ENCODE data around the gene FRS3.

Gene FRS3

DNA sequence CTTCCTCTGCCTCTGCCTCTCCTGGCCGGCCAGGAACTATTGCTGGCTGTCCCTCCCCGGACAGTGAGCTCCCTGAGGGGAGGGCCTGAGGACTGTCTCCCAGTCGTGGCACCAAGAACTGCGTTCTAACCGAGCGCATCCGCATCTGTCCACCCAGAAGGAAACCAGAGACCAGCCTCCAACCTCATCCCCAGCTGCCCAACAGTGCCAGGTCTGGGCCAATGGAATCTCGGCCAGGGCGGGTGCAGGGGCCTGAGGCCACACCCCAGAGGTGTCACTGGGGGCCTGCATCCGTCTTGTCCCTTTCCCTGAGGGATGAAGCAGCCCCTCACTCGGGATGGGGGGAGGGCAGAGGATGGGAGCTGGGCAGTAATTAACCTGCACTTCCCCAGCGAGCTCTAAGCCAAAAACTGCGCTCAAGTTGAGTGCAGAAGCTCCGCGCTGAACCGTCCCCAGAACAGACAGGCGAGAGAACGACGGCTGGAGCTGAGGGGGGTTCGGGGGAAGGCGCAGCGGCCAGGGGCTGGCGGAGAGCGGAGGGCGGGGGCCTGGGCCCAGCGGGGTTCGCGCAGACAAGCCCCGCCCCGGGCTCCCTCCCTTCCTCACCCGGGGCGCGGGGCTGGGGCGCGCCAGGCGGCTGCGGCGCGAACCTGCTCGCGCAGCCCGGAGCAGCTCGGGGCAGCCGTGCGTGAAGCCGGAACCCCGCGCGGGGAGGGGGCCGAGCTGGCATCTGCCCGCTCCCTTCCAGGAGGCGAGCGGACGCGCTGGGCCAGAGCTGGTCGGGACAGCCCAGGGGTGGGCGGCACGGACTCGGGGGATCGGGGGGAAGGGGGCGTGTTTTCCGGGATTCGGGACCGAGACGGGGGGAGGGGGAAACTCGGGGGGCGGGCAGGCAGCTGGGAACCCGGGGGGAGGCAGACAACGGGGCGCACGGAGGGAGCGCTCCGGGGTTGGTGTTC, 45.7 kb downstream of the FRS3 start:
- peaks cover 0 to 5% of the 10 kb centered on the region in 2 experiments for H3K27me3 ChIP-seq (ENCODE audit: control insufficient read depth in 1 of 2, insufficient read depth in 1 of 2, low read length in 2 of 2)
- peak overlapping the region; percentile 34 for H4K91ac ChIP-seq (ENCODE audit: low read length)
- peak overlapping the region in 1 of 2 experiments; percentile 14 for H3K23ac ChIP-seq (ENCODE audit: low read length in 2 of 2)
- H2AFZ ChIP-seq (ENCODE audit: low read depth, low read length), result peak overlapping the region; percentile 30
- H3K18ac ChIP-seq (ENCODE audit: low read depth in 1 of 2, low read length in 2 of 2), result peak overlapping the region; percentile 81 to 82
- H3K36me3 ChIP-seq (ENCODE audit: control insufficient read depth in 1 of 2, insufficient read depth in 2 of 2, low read depth in 1 of 2, low read length in 2 of 2), result peaks cover 0 to 4% of the 10 kb centered on the region in 2 experiments
- peak overlapping the region; percentile 80 for H2BK15ac ChIP-seq (ENCODE audit: low read depth, poor library complexity, severe bottlenecking)
- H3K14ac ChIP-seq (ENCODE audit: low read length in 2 of 2), result peak overlapping the region in 1 of 2 experiments; percentile 69
- H3K4me2 ChIP-seq (ENCODE audit: low read length, poor library complexity, severe bottlenecking), result peak overlapping the region; percentile 82
- peak; percentile 87 for DNase-seq
- peak overlapping the region in 1 of 2 experiments; percentile 80 for H2BK12ac ChIP-seq (ENCODE audit: low read length in 2 of 2)
- H3K4me1 ChIP-seq (ENCODE audit: control insufficient read depth, insufficient read depth, low read depth, low read length), result peaks cover 39% of the 10 kb centered on the region
- H3K4ac ChIP-seq (ENCODE audit: low read depth in 1 of 2, low read length in 2 of 2), result peak overlapping the region in 1 of 2 experiments; percentile 68
- H2BK120ac ChIP-seq (ENCODE audit: low read depth, low read length), result peak overlapping the region; percentile 86
- H3K79me1 ChIP-seq (replicated peaks; ENCODE audit: low read length, poor library complexity, severe bottlenecking), result peaks cover 12% of the 10 kb centered on the region
- H3K9ac ChIP-seq (ENCODE audit: low read length), result peak overlapping the region; percentile 76
- H3K27ac ChIP-seq (ENCODE audit: low read length, poor library complexity, severe bottlenecking), result peak overlapping the region; percentile 95
- H3K4me3 ChIP-seq (ENCODE audit: insufficient read depth in 1 of 2, low read depth in 1 of 2, low read length in 2 of 2), result peak overlapping the region; percentile 80 to 82
- peak overlapping the region; percentile 84 for H4K8ac ChIP-seq (ENCODE audit: low read length)
- H3K9me3 ChIP-seq (ENCODE audit: control insufficient read depth, low read length), result no peaks in the 10 kb centered on the region
- WGBS, result 2% methylated on average over 51 of the region's 73 CpGs
- peak overlapping the region; percentile 47 for H2BK5ac ChIP-seq (ENCODE audit: low read depth, low read length, poor library complexity, severe bottlenecking)
- H2AK5ac ChIP-seq (ENCODE audit: low read length, severe bottlenecking), result peak overlapping the region; percentile 12

- H3K9ac ChIP-seq (ENCODE audit: low read length), result peak overlapping the region; percentile 76
- H3K18ac ChIP-seq (ENCODE audit: low read depth in 1 of 2, low read length in 2 of 2), result peak overlapping the region; percentile 25 to 82
- peak overlapping the region; percentile 44 to 80 for H2BK12ac ChIP-seq (ENCODE audit: low read length in 2 of 2)
- peak overlapping the region; percentile 39 to 68 for H3K4ac ChIP-seq (ENCODE audit: low read depth in 1 of 2, low read length in 2 of 2)
- 26% methylated on average over 11 of the region's 11 CpGs for WGBS
- peak overlapping the region; percentile 47 for H2BK5ac ChIP-seq (ENCODE audit: low read depth, low read length, poor library complexity, severe bottlenecking)
- peak overlapping the region; percentile 84 for H4K8ac ChIP-seq (ENCODE audit: low read length)
- H2BK120ac ChIP-seq (ENCODE audit: low read depth, low read length), result peak overlapping the region; percentile 27
- H2BK15ac ChIP-seq (ENCODE audit: low read depth, poor library complexity, severe bottlenecking), result no peak overlapping the region
- DNase-seq, result no peak
- H3K36me3 ChIP-seq (ENCODE audit: control insufficient read depth in 1 of 2, insufficient read depth in 2 of 2, low read depth in 1 of 2, low read length in 2 of 2), result peaks cover 0 to 8% of the 10 kb centered on the region in 2 experiments
- peak overlapping the region; percentile 53 for H4K91ac ChIP-seq (ENCODE audit: low read length)
- H2AK5ac ChIP-seq (ENCODE audit: low read length, severe bottlenecking), result peak overlapping the region; percentile 12
- H3K23ac ChIP-seq (ENCODE audit: low read length in 2 of 2), result no peak overlapping the region
- no peaks in the 10 kb centered on the region for H3K9me3 ChIP-seq (ENCODE audit: control insufficient read depth, low read length)
- H3K4me3 ChIP-seq (ENCODE audit: insufficient read depth in 1 of 2, low read depth in 1 of 2, low read length in 2 of 2), result peak overlapping the region; percentile 80 to 82
- H2AFZ ChIP-seq (ENCODE audit: low read depth, low read length), result peak overlapping the region; percentile 6
- peaks cover 0 to 5% of the 10 kb centered on the region in 2 experiments for H3K27me3 ChIP-seq (ENCODE audit: control insufficient read depth in 1 of 2, insufficient read depth in 1 of 2, low read length in 2 of 2)
- peak overlapping the region; percentile 85 for H3K27ac ChIP-seq (ENCODE audit: low read length, poor library complexity, severe bottlenecking)
- peaks cover 16% of the 10 kb centered on the region for H3K79me1 ChIP-seq (replicated peaks; ENCODE audit: low read length, poor library complexity, severe bottlenecking)
- H3K14ac ChIP-seq (ENCODE audit: low read length in 2 of 2), result peak overlapping the region in 1 of 2 experiments; percentile 69
- peak overlapping the region; percentile 65 for H3K4me2 ChIP-seq (ENCODE audit: low read length, poor library complexity, severe bottlenecking)
- peaks cover 45% of the 10 kb centered on the region for H3K4me1 ChIP-seq (ENCODE audit: control insufficient read depth, insufficient read depth, low read depth, low read length)
Measured at GRCh38 chr6:41733360-41733706, 46.4 kb downstream of the FRS3 start.

DNA sequence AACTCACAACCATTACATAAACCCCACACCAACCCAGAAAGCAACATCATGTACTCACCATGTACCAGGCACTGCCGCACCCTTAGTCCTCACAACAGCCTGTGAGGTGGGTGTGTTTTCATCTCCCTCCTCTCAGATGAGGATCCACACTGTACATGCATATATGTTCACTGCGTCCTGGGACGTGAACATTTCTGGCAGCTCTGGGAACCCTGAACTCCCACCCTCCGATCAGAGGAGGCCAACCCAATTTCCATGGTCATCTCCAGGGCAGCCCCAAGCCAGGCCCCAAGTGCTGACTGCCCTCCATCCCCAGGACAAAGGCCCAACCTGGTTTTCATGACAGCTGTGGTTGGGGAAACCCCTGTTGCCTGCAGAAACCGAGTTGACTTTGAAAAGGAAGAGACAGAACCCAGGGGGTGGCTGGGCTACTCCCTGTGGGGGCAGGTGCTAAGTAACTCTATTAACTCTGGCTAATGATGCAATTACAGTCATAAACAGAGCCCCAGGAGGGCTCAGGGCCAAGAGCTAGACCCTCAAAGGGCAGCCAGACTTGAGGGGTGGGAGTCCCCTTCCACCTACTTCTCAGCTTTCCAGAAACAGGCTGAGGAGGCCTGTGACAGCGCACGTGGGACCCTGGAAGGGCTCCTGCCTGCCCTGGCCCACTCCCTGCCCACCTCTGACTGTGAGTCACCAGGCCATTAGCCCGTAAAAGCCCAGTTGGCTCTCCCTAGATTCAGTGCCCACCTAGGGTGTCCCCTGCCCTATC, 46.9 kb downstream of the FRS3 start:
- Histone ChIP-seq H4K91ac (ENCODE audit: low read length) (peak overlapping the region; percentile 53), H4K8ac (ENCODE audit: low read length) (peak overlapping the region; percentile 62), H3K9me3 (ENCODE audit: control insufficient read depth, low read length) (no peaks in the 10 kb centered on the region), H2BK5ac (ENCODE audit: low read depth, low read length, poor library complexity, severe bottlenecking) (peak overlapping the region; percentile 47), H2AFZ (ENCODE audit: low read depth, low read length) (no peak overlapping the region), H3K79me1 (replicated peaks; ENCODE audit: low read length, poor library complexity, severe bottlenecking) (peaks cover 19% of the 10 kb centered on the region), H3K14ac (ENCODE audit: low read length in 2 of 2) (peak overlapping the region in 1 of 2 experiments; percentile 13), H3K18ac (ENCODE audit: low read depth in 1 of 2, low read length in 2 of 2) (peak overlapping the region; percentile 25 to 82), H3K27ac (ENCODE audit: low read length, poor library complexity, severe bottlenecking) (peak overlapping the region; percentile 85), H3K4me2 (ENCODE audit: low read length, poor library complexity, severe bottlenecking) (peak overlapping the region; percentile 65), H2BK15ac (ENCODE audit: low read depth, poor library complexity, severe bottlenecking) (peak overlapping the region; percentile 19), H2BK12ac (ENCODE audit: low read length in 2 of 2) (peak overlapping the region in 1 of 2 experiments; percentile 44), H3K27me3 (ENCODE audit: control insufficient read depth in 1 of 2, insufficient read depth in 1 of 2, low read length in 2 of 2) (peaks cover 0 to 5% of the 10 kb centered on the region in 2 experiments), H3K36me3 (ENCODE audit: control insufficient read depth in 1 of 2, insufficient read depth in 2 of 2, low read depth in 1 of 2, low read length in 2 of 2) (peaks cover 0 to 12% of the 10 kb centered on the region in 2 experiments), H3K4ac (ENCODE audit: low read depth in 1 of 2, low read length in 2 of 2) (peak overlapping the region in 1 of 2 experiments; percentile 27), H3K4me3 (ENCODE audit: insufficient read depth in 1 of 2, low read depth in 1 of 2, low read length in 2 of 2) (peak overlapping the region; percentile 8 to 80), H2AK5ac (ENCODE audit: low read length, severe bottlenecking) (peak overlapping the region; percentile 55), H3K23ac (ENCODE audit: low read length in 2 of 2) (peak overlapping the region in 1 of 2 experiments; percentile 23), H2BK120ac (ENCODE audit: low read depth, low read length) (peak overlapping the region; percentile 27), H3K9ac (ENCODE audit: low read length) (peak overlapping the region; percentile 76), H3K4me1 (ENCODE audit: control insufficient read depth, insufficient read depth, low read depth, low read length) (peaks cover 50% of the 10 kb centered on the region)
- DNase-seq, result peak; percentile 42
- WGBS, result 60% methylated on average over 8 of the region's 8 CpGs
